Measurements from ENCODE around the gene RRP15.

DNA sequence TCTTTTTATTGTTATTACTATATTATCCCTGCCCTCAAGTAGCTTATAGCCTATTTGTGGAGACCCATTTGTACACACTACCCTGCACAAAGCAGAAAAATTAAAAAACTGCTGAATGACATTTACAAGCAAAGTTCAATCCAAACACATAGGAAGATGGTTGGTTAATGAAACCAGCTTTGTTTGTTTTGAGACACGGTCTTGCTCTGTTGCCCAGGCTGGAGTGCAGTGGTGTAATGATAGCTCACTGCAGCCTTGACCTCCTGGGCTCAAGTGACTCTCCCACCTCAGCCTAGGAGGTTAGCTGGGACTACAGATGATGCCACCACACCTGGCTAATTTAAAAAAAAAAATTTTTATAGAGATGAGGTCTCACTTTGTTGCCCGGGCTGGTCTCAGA is 91.6 kb downstream of the RRP15 start:
- TF ChIP-seq CTCF (IDR thresholded peaks at IDR 0.05 in 4 of 5, conservative IDR thresholded peaks at IDR 0.05 in 1 of 5) (no peak), POLR2A (IDR thresholded peaks at IDR 0.05) (no peak)

Measured in gastrocnemius medialis (tissue), 4 donors.